ENCODE measurements around the gene SNX6. TPM values are rescaled to one million over a fixed set of nuclear protein-coding genes. Genes with fewer than 3 reads are reported as not detected.

SNX6 gene
- total and polyA plus RNA-seq, 9 of the 15 experiments (the other 6 are each of a cell fraction or from before 2014, with no cell fraction given) = 34.6 to 111 (median 57.5) TPM

DNA sequence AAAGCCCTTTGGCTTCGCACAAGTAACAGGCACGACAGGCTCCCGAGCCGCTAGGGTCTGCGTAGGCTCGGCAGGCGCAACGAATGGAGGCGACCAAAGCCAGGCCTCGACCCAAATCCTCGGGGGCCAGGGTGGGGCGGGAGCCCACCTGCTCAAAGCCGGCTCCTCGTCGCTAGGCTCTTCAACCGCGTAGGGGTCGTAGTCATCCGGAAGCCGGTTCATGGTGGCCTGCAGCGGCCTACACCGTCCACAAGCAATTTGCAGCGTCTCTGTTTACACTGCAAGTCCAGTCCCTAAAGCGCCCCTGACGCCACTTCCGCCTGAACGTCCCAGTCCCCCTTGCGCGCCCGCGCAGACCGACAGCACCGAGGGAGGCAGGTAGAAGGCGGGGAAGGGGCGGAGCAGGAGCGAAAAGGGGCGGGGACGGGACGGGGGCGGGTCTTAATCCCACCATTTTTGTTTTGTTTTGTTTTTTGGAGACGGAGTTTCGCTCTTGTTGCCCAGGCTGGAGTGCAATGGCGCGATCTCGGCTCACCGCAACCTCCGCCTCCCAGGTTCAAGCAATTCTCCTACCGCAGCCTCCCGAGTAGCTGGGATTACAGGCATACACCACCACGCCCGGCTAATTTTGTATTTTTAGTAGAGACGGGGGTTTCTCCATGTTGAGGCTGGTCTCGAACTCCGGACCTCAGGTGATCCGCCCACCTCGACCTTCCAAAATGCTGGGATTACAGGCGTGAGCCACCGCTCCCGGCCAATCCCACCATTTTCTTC lies 90.4 kb downstream of the SNX6 start, which contains the start of gene EAPP (continued):
- TF ChIP-seq HSF4 (CRISPR knock-in tag; IDR thresholded peaks at IDR 0.05; ENCODE audit: borderline replicate concordance) = no peak
- TF ChIP-seq FOXJ2 (tag; IDR thresholded peaks at IDR 0.05) = peak; percentile 74
- no peak for TF ChIP-seq XRCC4 (IDR thresholded peaks at IDR 0.05; ENCODE audit: extremely low read depth, insufficient read depth, insufficient read length)
- TF ChIP-seq YBX1 (IDR thresholded peaks at IDR 0.05) = no peak
- no peak for TF ChIP-seq MTF1 (CRISPR knock-in tag; IDR thresholded peaks at IDR 0.05; ENCODE audit: borderline replicate concordance)
- no peak for TF ChIP-seq ZNF277 (CRISPR knock-in tag; IDR thresholded peaks at IDR 0.05; ENCODE audit: borderline replicate concordance)
- TF ChIP-seq CUX1 (CRISPR knock-in tag; IDR thresholded peaks at IDR 0.05) = no peak
- no peak for TF ChIP-seq MCM3 (IDR thresholded peaks at IDR 0.05)
- TF ChIP-seq ZNF316 (IDR thresholded peaks at IDR 0.05) = no peak
- TF ChIP-seq, protein P1, sequence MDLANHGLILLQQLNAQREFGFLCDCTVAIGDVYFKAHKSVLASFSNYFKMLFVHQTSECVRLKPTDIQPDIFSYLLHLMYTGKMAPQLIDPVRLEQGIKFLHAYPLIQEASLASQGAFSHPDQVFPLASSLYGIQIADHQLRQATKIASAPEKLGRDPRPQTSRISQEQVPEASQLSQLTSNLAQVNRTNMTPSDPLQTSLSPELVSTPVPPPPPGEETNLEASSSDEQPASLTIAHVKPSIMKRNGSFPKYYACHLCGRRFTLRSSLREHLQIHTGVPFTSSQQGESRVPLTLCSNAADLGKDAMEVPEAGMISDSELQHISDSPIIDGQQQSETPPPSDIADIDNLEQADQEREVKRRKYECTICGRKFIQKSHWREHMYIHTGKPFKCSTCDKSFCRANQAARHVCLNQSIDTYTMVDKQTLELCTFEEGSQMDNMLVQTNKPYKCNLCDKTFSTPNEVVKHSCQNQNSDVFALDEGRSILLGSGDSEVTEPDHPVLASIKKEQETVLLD (IDR thresholded peaks at IDR 0.05) = no peak
- TF ChIP-seq, protein P2, sequence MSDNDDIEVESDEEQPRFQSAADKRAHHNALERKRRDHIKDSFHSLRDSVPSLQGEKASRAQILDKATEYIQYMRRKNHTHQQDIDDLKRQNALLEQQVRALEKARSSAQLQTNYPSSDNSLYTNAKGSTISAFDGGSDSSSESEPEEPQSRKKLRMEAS (CRISPR knock-in tag; IDR thresholded peaks at IDR 0.05) = peak; percentile 56
- TF ChIP-seq ZNF212 (CRISPR knock-in tag; IDR thresholded peaks at IDR 0.05) = no peak
- no peak for TF ChIP-seq ZNF3 (CRISPR knock-in tag; IDR thresholded peaks at IDR 0.05)
- no peak for TF ChIP-seq ZNF561 (CRISPR knock-in tag; conservative IDR thresholded peaks at IDR 0.05)
- TF ChIP-seq PURB (CRISPR knock-in tag; IDR thresholded peaks at IDR 0.05; ENCODE audit: low read depth) = no peak
- no peak for TF ChIP-seq SP2 (IDR thresholded peaks at IDR 0.05; ENCODE audit: extremely low read depth, low read depth, low read length, poor library complexity, severe bottlenecking)
- TF ChIP-seq PHB2 (IDR thresholded peaks at IDR 0.05; ENCODE audit: low read depth) = no peak
- TF ChIP-seq LARP7 (IDR thresholded peaks at IDR 0.05) = no peak
- no peak for TF ChIP-seq FOXM1 (IDR thresholded peaks at IDR 0.05; ENCODE audit: low read depth)
- no peak for TF ChIP-seq FOXM1 (CRISPR knock-in tag; IDR thresholded peaks at IDR 0.05; ENCODE audit: low read depth)
- peak; percentile 62 for TF ChIP-seq CXXC5 (CRISPR knock-in tag; IDR thresholded peaks at IDR 0.05)
- TF ChIP-seq POLR2H (tag; IDR thresholded peaks at IDR 0.05; ENCODE audit: low read depth) = peak; percentile 59; the same call in 1 of the 2 replicates

All from K562 (cell line).